ENCODE results near the gene SCML1.

The SCML1 gene

GRCh38 chrX:17769701-17770269 lies 32.5 kb downstream of the SCML1 start:
- H3K4me3 ChIP-seq (replicated peaks; ENCODE audit: insufficient read depth, low read length): no peak overlapping the region
- H3K27me3 ChIP-seq (ENCODE audit: insufficient read depth, poor library complexity, severe bottlenecking): no peaks in the 10 kb centered on the region
- no peak for DNase-seq (ENCODE audit: low read depth in 1 of 2, low spot score in 1 of 2)
- no peak overlapping the region for H3K27ac ChIP-seq (replicated peaks)
- no peak for TF ChIP-seq CTCF (IDR thresholded peaks at IDR 0.05; ENCODE audit: insufficient read depth, low read length)
- no peak for TF ChIP-seq GABPA (IDR thresholded peaks at IDR 0.05; ENCODE audit: low read depth)
- no peak for TF ChIP-seq POLR2AphosphoS5 (IDR thresholded peaks at IDR 0.05; ENCODE audit: low read depth)
- TF ChIP-seq REST (IDR thresholded peaks at IDR 0.05; ENCODE audit: insufficient replicate concordance, low read depth): no peak
- TF ChIP-seq SPI1 (IDR thresholded peaks at IDR 0.05; ENCODE audit: borderline replicate concordance, low read depth): no peak

- DNase-seq (ENCODE audit: low read depth in 1 of 2, low spot score in 1 of 2): no peak
- no peak for TF ChIP-seq CTCF (IDR thresholded peaks at IDR 0.05; ENCODE audit: insufficient read depth, low read length)
- no peak for TF ChIP-seq SPI1 (IDR thresholded peaks at IDR 0.05; ENCODE audit: borderline replicate concordance, low read depth)
- no peak for TF ChIP-seq GABPA (IDR thresholded peaks at IDR 0.05; ENCODE audit: low read depth)
- no peak for TF ChIP-seq REST (IDR thresholded peaks at IDR 0.05; ENCODE audit: insufficient replicate concordance, low read depth)
- no peak for TF ChIP-seq POLR2AphosphoS5 (IDR thresholded peaks at IDR 0.05; ENCODE audit: low read depth)
- Histone ChIP-seq H3K4me3 (replicated peaks; ENCODE audit: insufficient read depth, low read length) (no peak overlapping the region), H3K27ac (replicated peaks) (no peak overlapping the region), H3K27me3 (ENCODE audit: insufficient read depth, poor library complexity, severe bottlenecking) (no peaks in the 10 kb centered on the region)
These were observed 36.1 kb downstream of the SCML1 start for GRCh38 chrX:17773221-17773876.

GRCh38 chrX:17774053-17774452 lies 36.8 kb downstream of the SCML1 start:
- Histone ChIP-seq H3K4me3 (replicated peaks; ENCODE audit: insufficient read depth, low read length) (no peak overlapping the region), H3K27me3 (ENCODE audit: insufficient read depth, poor library complexity, severe bottlenecking) (no peaks in the 10 kb centered on the region), H3K27ac (replicated peaks) (no peak overlapping the region)
- no peak for TF ChIP-seq GABPA (IDR thresholded peaks at IDR 0.05; ENCODE audit: low read depth)
- no peak for TF ChIP-seq REST (IDR thresholded peaks at IDR 0.05; ENCODE audit: insufficient replicate concordance, low read depth)
- TF ChIP-seq POLR2AphosphoS5 (IDR thresholded peaks at IDR 0.05; ENCODE audit: low read depth): no peak
- TF ChIP-seq SPI1 (IDR thresholded peaks at IDR 0.05; ENCODE audit: borderline replicate concordance, low read depth): no peak
- TF ChIP-seq CTCF (IDR thresholded peaks at IDR 0.05; ENCODE audit: insufficient read depth, low read length): no peak
- DNase-seq (ENCODE audit: low read depth in 1 of 2, low spot score in 1 of 2): no peak

Data from HL-60 (cell line).